Esophagus squamous epithelium (tissue), 5 donors: Measurements from ENCODE around the gene MGAT1. TPM values are rescaled to one million over a fixed set of nuclear protein-coding genes. Genes with fewer than 3 reads are reported as not detected.

Experiments used
- DNase-seq: peaks from one replicate; lab custom pipeline; 2025; lab: John Stamatoyannopoulos, UW
- H3K27ac ChIP-seq, 4 donors: fragments of 200-600 bp; sonication (generic); one replicate each; pipeline ENCODE4 v1.5.1; 2016 to 2019; ENCODE audit warnings: mild to moderate bottlenecking in 1 of 4
- H3K27me3 ChIP-seq, 4 donors: fragments of 200-600 bp; sonication (generic); 1 replicate in 3 of 4; 2 replicates in 1 of 4; pipeline versions ENCODE4 v1.5.1 to v1.6.0; 2017 to 2021; ENCODE audit warnings: antibody characterized with exemption in 1 of 4
- H3K36me3 ChIP-seq, 3 donors: fragments of 200-600 bp; sonication (generic); one replicate each; pipeline ENCODE4 v1.5.1; 2016 to 2019
- H3K4me1 ChIP-seq, 3 donors: fragments of 200-600 bp; sonication (generic); one replicate each; pipeline ENCODE4 v1.5.1; 2017 to 2019
- H3K4me3 ChIP-seq, 4 donors: fragments of 200-600 bp; sonication (generic); 1 replicate in 3 of 4; 2 replicates in 1 of 4; pipeline ENCODE4 v1.5.1; 2016 to 2019; ENCODE audit warnings: mild to moderate bottlenecking in 2 of 4, moderate library complexity in 1 of 4
- H3K9me3 ChIP-seq, 3 donors: fragments of 200-600 bp; sonication (generic); one replicate each; pipeline ENCODE4 v1.5.1; 2016 to 2019
- CTCF ChIP-seq, 6 experiments: fragments of 450-650 bp in 4 of 6; fragments of 200-600 bp in 2 of 6; sonication (generic) in 2 of 6; IDR thresholded peaks; one replicate each; pipeline ENCODE4 v1.5.1; 2016 to 2019; ENCODE audit warnings: antibody characterized with exemption in 6 of 6, mild to moderate bottlenecking in 4 of 6, moderate library complexity in 4 of 6
- POLR2A ChIP-seq, 4 donors: fragments of 450-650 bp; IDR thresholded peaks; one replicate each; pipeline ENCODE4 v1.6.1; 2017; ENCODE audit warnings: antibody characterized with exemption in 4 of 4, mild to moderate bottlenecking in 4 of 4, moderate library complexity in 3 of 4
- WGBS, 2 donors: methylation state at CpG; one replicate each; pipeline ENCODE4 v1.1.5; 2018; 5-methylcytosine and 5-hydroxymethylcytosine counted together
- intact Hi-C: fragments of 100-400 bp; cut with DNase I; formaldehyde crosslinking; loops from one replicate; pipeline ENCODE4 v1.15.0; 2022
- total RNA-seq, 4 donors: library from RNA; depleted of rRNA; stranded (reverse); fragments of >200 nt; gene quantifications; one replicate each; pipeline ENCODE4 v1.1.0, GENCODE V29; 2016
- donor health status: DM: yes; HTN: yes; CAD: no.

MGAT1 gene
- total RNA-seq, 4 donors from 2014 or later: 62.6 to 163 (median 111) TPM

- Histone ChIP-seq H3K27ac (peak overlapping the region; percentile 71 to 89 (median 86)), H3K9me3 (no peaks in the 10 kb centered on the region), H3K36me3 (peaks cover 26 to 46% (median 27%) of the 10 kb centered on the region in 3 donors), H3K4me3 (no peak overlapping the region), H3K27me3 (no peaks in the 10 kb centered on the region), H3K4me1 (peaks cover 17 to 83% (median 31%) of the 10 kb centered on the region in 3 donors)
- DNase-seq: no peak
- 55 to 63% methylated on average over 12 to 21 of the region's 21 CpGs for WGBS, 2 donors
- no peak for TF ChIP-seq CTCF (IDR thresholded peaks at IDR 0.05)
- TF ChIP-seq POLR2A (IDR thresholded peaks at IDR 0.05): no peak
- intact Hi-C loops: loop anchor here (10.0 kb wide), 1 partner anchor 368 kb away; no protein-coding TSS in a partner anchor
Observed at GRCh38 chr5:180786531-180787398, 15.8 kb downstream of the MGAT1 start.

- H3K4me1 ChIP-seq: peaks cover 17 to 73% (median 31%) of the 10 kb centered on the region in 3 donors
- 22 to 23% methylated on average over 3 to 4 of the region's 5 CpGs for WGBS, 2 donors
- H3K36me3 ChIP-seq: peaks cover 16 to 36% (median 18%) of the 10 kb centered on the region in 3 donors
- no peaks in the 10 kb centered on the region for H3K27me3 ChIP-seq
- intact Hi-C loops: loop anchor here (10.0 kb wide), 1 partner anchor 369 kb away; no protein-coding TSS in a partner anchor
- peak overlapping the region; percentile 71 to 89 (median 86) for H3K27ac ChIP-seq
- peak overlapping the region in 1 of 4 donors; percentile 32 for H3K4me3 ChIP-seq
- no peaks in the 10 kb centered on the region for H3K9me3 ChIP-seq
- TF ChIP-seq POLR2A (IDR thresholded peaks at IDR 0.05) (no peak), CTCF (IDR thresholded peaks at IDR 0.05) (no peak)
- DNase-seq: no peak
Observed at GRCh38 chr5:180785794-180786221, 16.8 kb downstream of the MGAT1 start.

- no peak for DNase-seq
- Histone ChIP-seq H3K4me1 (peaks cover 17 to 68% (median 31%) of the 10 kb centered on the region in 3 donors), H3K27me3 (no peaks in the 10 kb centered on the region), H3K9me3 (no peaks in the 10 kb centered on the region), H3K27ac (peak overlapping the region; percentile 71 to 89 (median 86)), H3K4me3 (peak overlapping the region in 1 of 4 donors; percentile 32), H3K36me3 (peaks cover 12 to 31% (median 15%) of the 10 kb centered on the region in 3 donors)
- intact Hi-C loops: loop anchor here (10.0 kb wide), 1 partner anchor 370 kb away; no protein-coding TSS in a partner anchor
- no peak for TF ChIP-seq CTCF (IDR thresholded peaks at IDR 0.05)
- TF ChIP-seq POLR2A (IDR thresholded peaks at IDR 0.05): no peak
- WGBS, 2 donors: 37 to 40% methylated on average over 11 to 13 of the region's 15 CpGs
Observed at GRCh38 chr5:180785121-180785781, 17.4 kb downstream of the MGAT1 start.

GRCh38 chr5:180784497-180785097 lies 18.0 kb downstream of the MGAT1 start:
- DNase-seq: no peak
- Histone ChIP-seq H3K4me1 (peaks cover 17 to 61% (median 31%) of the 10 kb centered on the region in 3 donors), H3K9me3 (no peaks in the 10 kb centered on the region), H3K27me3 (no peaks in the 10 kb centered on the region), H3K4me3 (no peak overlapping the region), H3K36me3 (peaks cover 6 to 24% (median 9%) of the 10 kb centered on the region in 3 donors), H3K27ac (peak overlapping the region in 2 of 4 donors; percentile 83 to 89)
- TF ChIP-seq CTCF (IDR thresholded peaks at IDR 0.05) (peak; percentile 56 to 86 (median 69)), POLR2A (IDR thresholded peaks at IDR 0.05) (no peak)
- WGBS, 2 donors: 31 to 33% methylated on average over 8 to 13 of the region's 13 CpGs
- intact Hi-C loops: loop anchor here (5.0 to 10.0 kb wide), 2 partner anchors 78 to 370 kb away; partner anchors contain the start of gene ZFP62
